Tibial nerve (tissue), 4 donors: ENCODE measurements around the gene PPM1F.

Experiments
- CTCF ChIP-seq, 5 experiments: fragments of 200-600 bp in 3 of 5; fragments of 450-650 bp in 2 of 5; sonication (generic) in 3 of 5; IDR thresholded peaks; one replicate each; pipeline ENCODE4 v1.5.1; 2016 to 2019; ENCODE audit warnings: antibody characterized with exemption in 5 of 5, mild to moderate bottlenecking in 3 of 5, moderate library complexity in 2 of 5
- EP300 ChIP-seq, 2 donors: sonication (generic); formaldehyde crosslinking; IDR thresholded peaks; one replicate each; pipeline ENCODE4 v1.6.1; 2017; ENCODE audit warnings: antibody characterized with exemption in 2 of 2, mild to moderate bottlenecking in 1 of 2
- POLR2A ChIP-seq, 2 donors: fragments of 450-650 bp; IDR thresholded peaks; one replicate each; pipeline ENCODE4 v1.6.1; 2017; ENCODE audit warnings: antibody characterized with exemption in 2 of 2, mild to moderate bottlenecking in 2 of 2, moderate library complexity in 2 of 2

DNA sequence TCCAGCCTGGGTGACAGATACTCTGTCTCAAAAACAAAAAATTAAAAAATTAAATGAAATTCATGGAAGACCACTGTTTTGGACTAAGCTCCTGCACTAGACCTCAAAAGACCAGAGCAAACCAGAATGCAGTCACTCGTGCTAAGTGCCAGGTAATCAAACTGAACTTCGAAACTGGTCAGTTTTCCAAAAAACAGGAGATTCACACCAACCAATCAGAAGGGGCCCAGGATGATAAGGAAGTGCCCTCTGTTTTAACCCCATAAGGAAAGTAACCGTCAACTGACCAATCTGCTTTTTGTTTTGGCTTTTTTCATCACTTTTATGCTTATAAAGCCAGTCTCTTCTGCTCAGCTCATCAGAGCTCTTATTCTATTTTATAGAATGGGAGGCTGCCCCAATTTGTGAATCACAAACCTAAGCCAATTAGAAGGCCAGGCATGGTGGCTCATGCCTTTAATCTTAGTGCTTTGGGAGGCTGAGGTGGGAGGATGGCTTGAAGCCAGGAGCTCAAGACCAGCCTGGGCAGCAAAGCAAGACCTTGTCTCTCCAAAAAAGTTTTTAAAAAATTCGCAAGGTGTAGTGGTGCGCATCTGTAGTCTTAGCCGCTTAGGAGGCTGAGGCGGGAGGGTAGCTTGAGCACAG is 40.1 kb upstream of the PPM1F start:
- TF ChIP-seq EP300 (IDR thresholded peaks at IDR 0.05) (no peak), CTCF (IDR thresholded peaks at IDR 0.05) (no peak), POLR2A (IDR thresholded peaks at IDR 0.05) (no peak)
